ENCODE results near the gene ABITRAM.

GRCh38 chr9:108904161-108904560 is 30.0 kb upstream of the ABITRAM start:
- TF ChIP-seq CTCF (IDR thresholded peaks at IDR 0.05): no peak
- TF ChIP-seq POLR2A (IDR thresholded peaks at IDR 0.05): no peak
